ENCODE results near the gene VTN.
A peak's percentile ranks its signal among the peaks of the same experiment; 100 is the strongest.

Gene VTN

GRCh38 chr17:28347261-28347891 lies 22.7 kb downstream of the VTN start:
- TF ChIP-seq TCF4 (CRISPR knock-in tag; IDR thresholded peaks at IDR 0.05; ENCODE audit: borderline replicate concordance): no peak
- peak; percentile 46; the same call in 1 of the 2 replicates for TF ChIP-seq CSDC2 (CRISPR knock-in tag; IDR thresholded peaks at IDR 0.05)
- TF ChIP-seq OSR1 (CRISPR knock-in tag; IDR thresholded peaks at IDR 0.05): no peak
- no peak for TF ChIP-seq TOX (CRISPR knock-in tag; IDR thresholded peaks at IDR 0.05; ENCODE audit: borderline replicate concordance)
- no peak for TF ChIP-seq PPARA (CRISPR knock-in tag; IDR thresholded peaks at IDR 0.05; ENCODE audit: borderline replicate concordance)
- TF ChIP-seq ZFP3 (CRISPR knock-in tag; IDR thresholded peaks at IDR 0.05): no peak
- 0 out of 2 replicates have a peak, but pooled peaks have one; percentile 3 for TF ChIP-seq GLIS3 (CRISPR knock-in tag; IDR thresholded peaks at IDR 0.05)
- TF ChIP-seq TSHZ2 (CRISPR knock-in tag; IDR thresholded peaks at IDR 0.05): no peak
- ATAC-seq: peak; percentile 89

GRCh38 chr17:28346746-28347246 lies 23.3 kb downstream of the VTN start:
- peak; percentile 59 for ATAC-seq
- TF ChIP-seq CREB5 (CRISPR knock-in tag; IDR thresholded peaks at IDR 0.05; ENCODE audit: low read depth): no peak
- no peak for TF ChIP-seq RARB (CRISPR knock-in tag; IDR thresholded peaks at IDR 0.05)
- TF ChIP-seq PPARA (CRISPR knock-in tag; IDR thresholded peaks at IDR 0.05; ENCODE audit: borderline replicate concordance): no peak
- TF ChIP-seq ISL1 (CRISPR knock-in tag; IDR thresholded peaks at IDR 0.05): no peak

GRCh38 chr17:28346199-28346580 lies 23.9 kb downstream of the VTN start:
- ATAC-seq: no peak

GRCh38 chr17:28345419-28346198 lies 24.5 kb downstream of the VTN start:
- no peak for TF ChIP-seq SNAI2 (CRISPR knock-in tag; IDR thresholded peaks at IDR 0.05)
- no peak for TF ChIP-seq TCF4 (CRISPR knock-in tag; IDR thresholded peaks at IDR 0.05; ENCODE audit: borderline replicate concordance)
- no peak for TF ChIP-seq RARB (CRISPR knock-in tag; IDR thresholded peaks at IDR 0.05)
- TF ChIP-seq POU6F1 (CRISPR knock-in tag; IDR thresholded peaks at IDR 0.05; ENCODE audit: borderline replicate concordance, low read depth): no peak
- no peak for TF ChIP-seq CSDC2 (CRISPR knock-in tag; IDR thresholded peaks at IDR 0.05)
- no peak for ATAC-seq

More at GRCh38 chr17:28346199-28346580, 23.9 kb downstream of the VTN start:
- no peak for TF ChIP-seq ARNTL (CRISPR knock-in tag; IDR thresholded peaks at IDR 0.05; ENCODE audit: borderline replicate concordance, low read depth)
- no peak for TF ChIP-seq TSHZ2 (CRISPR knock-in tag; IDR thresholded peaks at IDR 0.05)
- TF ChIP-seq TOX (CRISPR knock-in tag; IDR thresholded peaks at IDR 0.05; ENCODE audit: borderline replicate concordance): no peak
- no peak for TF ChIP-seq SNAI2 (CRISPR knock-in tag; IDR thresholded peaks at IDR 0.05)

All from SK-N-SH treated with all-trans-retinoic acid at 6 μM for 48 hours (cell line).